GM18861 (cell line): ENCODE results near the gene MLYCD.

Experiments
- ATAC-seq: cut with Tn5 transposase; IDR thresholded peaks from one replicate; pipeline ENCODE4 v1.9.1; 2021; ENCODE audit not compliant: unreplicated experiment

The MLYCD gene

DNA sequence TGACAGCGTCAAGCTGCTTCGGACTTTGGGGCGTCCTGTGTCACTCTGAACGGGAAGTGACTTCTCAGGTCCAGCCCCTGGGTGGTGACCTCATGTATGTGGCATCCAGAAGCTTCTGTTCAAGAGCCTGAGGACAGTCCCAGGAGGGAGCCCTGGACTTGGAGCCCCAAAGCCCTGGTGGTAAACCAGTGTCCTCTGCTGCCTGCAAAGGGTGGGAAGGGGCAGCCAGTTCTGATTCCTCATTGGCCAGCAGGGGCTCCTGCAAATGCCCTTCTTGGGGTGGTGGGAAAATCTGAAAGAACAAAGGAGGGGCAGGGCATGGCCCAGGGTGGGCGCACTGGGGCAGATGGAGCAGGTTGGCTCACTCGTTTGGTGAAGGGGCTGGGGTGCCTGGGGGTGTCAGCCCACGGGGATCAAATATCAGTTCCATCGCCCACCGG, 55.7 kb downstream of the MLYCD start:
- no peak for ATAC-seq

DNA sequence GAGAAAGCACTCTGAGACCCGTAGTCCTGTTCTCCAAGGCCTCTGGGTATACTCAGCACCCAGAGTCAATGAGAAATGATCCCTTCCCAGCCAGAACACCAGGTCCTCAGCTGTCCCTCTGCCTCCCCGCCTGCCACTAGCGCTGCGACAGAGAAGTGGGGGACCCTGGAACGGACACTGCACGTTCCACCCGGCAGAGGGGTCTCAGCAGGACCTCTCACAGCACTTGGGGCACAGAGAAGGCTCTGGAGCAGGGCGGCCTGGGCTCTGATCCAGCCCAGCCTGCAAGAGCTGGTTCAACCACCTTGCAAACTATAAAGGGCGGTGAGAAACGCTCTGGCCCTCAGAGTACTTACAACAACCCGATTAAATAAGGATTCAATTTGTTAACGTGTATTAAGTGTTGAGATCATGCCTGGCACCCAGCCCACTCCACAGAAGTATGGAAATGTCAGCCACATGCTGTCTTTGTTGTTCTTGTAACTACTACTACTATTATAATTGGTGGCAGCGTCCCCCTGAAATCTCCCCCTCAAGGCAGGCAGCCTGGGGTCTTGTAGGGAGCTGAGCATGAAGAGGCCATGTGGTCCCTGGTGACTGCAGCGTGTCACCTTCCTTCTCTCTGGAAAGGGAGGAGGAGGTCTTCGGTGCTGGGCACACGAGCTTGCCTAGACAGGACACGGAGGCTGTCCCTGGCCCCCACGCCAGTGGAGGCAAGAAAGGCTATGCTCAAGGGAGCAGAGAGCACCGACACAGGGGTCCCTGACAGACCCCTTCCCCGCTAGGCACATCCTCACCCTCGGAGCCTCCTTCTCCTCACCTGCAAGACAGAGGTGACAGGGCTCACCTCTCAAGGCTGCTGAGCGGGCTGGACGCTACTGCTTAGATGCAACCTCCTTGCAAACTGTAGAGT, 56.6 kb downstream of the MLYCD start:
- ATAC-seq: no peak

DNA sequence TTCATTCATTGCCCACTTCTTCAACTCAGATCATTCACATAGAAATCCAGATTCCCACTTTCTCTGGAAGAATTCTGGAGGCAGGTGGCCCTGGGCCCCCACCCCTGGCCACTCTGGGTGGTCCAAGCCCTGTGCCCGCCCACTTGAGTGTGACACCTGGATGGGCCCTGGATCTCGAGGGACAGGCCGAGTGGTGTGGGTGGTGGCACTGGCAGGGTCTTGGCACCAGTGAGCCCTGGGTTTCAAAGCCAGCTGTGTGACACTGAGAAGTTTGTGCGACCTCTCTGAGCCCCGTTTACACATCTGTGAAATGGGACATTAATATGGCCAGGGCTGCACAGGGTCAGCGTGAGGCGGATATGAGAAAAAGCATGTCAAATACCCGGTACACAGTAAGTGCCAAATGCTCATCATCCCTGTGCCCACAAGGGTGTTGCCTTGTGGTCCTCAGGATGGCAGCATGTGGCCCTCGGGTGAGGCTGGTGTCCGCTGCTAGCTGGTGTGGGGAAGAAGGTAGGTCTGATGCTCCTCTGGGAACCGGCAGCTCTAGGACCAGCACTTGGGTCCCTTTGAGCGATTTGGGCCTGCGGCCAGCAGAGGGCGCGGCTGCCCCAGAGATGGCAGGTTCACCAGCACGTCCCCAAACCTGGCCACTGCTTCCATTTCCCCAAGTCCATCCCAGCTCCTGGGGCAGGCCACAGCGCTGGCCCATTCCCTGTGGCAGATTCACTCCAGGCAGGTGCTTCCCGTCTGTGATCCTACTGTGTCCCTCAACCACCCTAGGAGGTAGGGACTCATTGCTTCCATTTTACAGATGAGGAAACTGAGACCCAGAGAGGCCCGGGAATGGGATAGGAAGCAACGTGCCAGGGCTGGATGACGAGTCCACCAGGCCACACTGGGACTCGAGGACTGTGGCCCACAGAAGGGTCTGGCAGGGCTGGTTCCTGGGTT, 57.7 kb downstream of the MLYCD start:
- no peak for ATAC-seq

DNA sequence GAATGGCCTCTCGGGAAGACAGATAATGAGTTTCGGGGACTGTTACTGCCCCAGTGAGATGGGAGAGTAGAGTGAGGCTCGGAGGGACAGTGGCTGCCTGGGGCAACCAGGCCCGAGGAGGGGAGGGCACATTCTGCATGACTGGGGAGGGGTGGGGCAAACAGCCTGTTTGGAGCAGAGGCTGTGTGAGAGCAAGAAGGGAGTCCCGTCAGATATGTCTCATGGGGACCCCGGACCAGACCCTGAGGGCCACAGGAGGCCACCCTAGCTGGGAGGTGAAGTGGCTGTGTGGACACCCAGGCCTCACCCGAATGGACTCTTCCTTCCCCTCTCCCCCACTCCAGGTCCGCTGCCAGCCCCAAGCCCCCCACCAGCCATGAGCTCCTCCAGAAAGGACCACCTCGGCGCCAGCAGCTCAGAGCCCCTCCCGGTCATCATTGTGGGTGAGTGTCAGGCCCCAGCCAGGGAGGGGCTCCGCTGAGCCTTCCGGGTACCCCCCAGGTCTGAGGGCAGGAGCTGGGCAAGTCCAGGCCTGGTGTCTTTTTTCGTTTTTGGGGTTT, 58.5 kb downstream of the MLYCD start:
- ATAC-seq: no peak

DNA sequence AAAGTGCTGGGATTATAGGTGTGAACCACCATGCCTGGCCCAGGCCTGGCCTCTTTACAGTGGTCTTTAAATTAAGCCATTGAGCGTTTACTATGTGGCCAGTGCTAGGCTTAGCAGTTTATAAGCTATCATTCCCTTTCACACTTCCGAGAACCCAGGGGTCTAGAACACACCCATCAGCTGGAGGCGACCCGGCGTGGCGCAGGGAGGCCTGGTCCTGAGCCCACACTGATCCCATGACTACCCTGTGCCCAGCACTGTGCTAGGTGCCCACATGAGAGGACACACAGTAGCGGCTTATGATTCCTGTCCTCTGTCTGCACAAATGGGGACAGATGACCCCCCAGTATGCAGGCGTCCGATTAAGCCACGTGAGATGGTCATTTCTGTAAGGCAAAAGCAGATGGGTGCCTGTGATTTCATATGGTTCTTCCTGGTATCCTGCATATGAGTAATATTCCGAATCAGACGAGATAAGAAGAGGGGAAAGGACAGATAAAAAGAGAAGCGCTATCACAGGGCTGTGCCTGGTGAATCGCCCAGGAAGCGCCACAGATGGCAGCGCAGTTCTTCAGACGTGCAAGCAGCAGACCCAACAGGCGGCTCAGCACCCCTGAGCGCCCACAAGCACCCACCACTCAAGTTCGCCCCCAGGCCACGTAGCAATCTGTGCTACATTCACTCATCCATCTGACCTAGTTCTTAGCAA, 59.4 kb downstream of the MLYCD start:
- no peak for ATAC-seq

DNA sequence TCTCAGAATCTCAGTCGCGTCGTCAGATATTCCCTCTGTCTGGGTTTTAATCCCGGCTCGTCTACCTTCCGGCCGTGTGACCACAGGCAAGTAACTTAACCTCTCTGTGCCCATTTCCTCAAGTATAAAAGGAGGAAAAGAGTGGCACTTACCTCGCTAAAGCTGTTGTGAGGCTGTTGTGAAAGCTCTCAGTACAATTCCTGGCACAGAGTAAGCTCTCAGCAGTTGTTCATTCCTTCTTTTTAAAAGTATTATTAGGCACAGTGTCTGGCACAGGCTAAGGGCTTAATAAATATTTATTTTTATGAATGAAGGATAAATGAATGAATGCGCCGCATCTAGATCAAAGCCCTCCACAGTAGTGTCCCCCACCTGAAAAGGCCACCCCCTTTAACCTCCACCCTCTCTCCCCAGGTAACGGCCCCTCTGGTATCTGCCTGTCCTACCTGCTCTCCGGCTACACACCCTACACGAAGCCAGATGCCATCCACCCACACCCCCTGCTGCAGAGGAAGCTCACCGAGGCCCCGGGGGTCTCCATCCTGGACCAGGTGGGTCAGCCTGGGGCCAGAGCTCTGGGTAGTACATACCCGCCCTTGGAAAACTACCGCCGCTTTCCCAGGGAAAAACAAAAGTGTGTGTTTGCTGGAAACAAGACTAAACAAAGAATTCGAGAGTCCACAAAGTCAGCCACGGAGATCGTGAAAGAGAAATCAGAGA, 60.1 kb downstream of the MLYCD start:
- no peak for ATAC-seq

DNA sequence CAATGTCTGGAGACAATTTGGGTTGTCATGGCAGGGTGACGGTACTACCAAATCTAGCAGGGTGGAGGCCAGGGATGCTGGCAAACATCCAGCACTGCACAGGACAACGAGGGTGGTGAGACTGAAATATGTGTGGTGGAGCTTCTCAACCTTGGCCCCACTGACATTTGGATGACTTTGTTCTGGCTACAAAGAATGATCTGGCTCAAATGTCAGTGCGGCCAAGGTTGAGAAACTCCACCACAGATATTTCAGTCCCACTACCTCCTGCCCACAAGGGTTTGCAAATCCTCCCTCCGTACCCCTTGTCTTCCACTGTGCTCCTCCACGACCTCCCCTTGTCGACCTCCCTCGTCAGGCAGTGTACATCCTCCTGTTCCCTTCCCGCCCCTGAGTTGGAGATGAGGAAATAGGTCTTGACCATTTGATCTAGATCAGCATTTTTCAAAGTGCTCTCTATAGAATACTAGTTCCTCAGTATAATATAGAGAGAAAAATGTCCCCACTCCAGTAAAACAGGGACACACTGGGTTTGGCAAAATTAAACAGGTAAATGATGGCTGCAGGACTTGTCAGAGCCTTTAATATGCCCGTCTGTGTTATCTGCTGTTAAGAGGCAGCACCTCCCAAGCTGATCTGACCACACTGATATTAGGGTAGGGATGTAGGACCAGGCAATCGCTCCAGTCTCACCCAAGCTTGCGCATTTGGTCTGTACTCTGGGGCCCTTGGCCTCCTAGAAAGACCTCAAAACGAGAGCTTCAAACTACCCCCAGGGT, 60.9 kb downstream of the MLYCD start:
- no peak for ATAC-seq

DNA sequence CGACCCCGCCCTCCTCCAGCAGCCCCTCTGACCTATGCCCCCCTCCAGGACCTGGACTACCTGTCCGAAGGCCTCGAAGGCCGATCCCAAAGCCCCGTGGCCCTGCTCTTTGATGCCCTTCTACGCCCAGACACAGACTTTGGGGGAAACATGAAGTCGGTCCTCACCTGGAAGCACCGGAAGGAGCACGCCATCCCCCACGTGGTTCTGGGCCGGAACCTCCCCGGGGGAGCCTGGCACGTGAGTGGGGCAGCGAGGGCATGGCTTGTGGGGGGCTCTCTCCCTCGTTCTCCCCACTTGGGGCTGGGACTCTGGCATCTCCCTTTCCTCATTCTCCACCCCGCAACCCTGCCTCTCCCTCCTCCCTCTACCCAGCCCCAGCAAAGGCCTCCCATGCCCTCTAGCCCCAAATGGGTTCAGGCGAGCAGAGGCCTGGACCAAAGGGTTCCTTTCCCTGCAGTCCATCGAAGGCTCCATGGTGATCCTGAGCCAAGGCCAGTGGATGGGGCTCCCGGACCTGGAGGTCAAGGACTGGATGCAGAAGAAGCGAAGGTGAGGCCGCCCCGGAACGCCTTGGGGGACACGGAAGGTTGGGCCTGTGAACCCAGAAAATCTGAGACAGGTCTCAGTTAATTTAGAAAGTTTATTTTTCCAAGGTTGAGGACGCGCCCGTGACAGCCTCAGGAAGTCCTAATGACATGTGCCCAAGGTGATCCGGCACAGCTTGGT, 61.8 kb downstream of the MLYCD start:
- no peak for ATAC-seq

DNA sequence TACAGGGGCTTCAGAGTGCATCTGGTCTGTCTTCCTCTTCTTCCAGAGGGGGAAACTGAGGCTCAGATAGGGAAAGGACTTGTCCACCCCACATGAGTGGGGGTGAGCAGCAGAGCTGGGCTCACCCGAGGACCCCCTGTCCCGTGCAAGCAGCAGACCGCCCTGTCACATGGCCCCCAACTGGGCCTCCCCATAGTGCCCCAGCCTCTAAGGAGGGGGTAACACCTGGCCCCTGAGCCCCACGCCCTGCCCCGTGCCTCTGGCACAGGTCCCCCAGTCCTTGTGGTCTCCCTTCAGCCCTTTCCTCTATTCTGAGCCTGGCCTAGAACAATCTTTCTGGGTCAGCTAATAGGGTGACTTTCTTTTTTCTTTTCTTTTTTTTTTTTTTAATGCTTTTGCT, 62.7 kb downstream of the MLYCD start:
- no peak for ATAC-seq

DNA sequence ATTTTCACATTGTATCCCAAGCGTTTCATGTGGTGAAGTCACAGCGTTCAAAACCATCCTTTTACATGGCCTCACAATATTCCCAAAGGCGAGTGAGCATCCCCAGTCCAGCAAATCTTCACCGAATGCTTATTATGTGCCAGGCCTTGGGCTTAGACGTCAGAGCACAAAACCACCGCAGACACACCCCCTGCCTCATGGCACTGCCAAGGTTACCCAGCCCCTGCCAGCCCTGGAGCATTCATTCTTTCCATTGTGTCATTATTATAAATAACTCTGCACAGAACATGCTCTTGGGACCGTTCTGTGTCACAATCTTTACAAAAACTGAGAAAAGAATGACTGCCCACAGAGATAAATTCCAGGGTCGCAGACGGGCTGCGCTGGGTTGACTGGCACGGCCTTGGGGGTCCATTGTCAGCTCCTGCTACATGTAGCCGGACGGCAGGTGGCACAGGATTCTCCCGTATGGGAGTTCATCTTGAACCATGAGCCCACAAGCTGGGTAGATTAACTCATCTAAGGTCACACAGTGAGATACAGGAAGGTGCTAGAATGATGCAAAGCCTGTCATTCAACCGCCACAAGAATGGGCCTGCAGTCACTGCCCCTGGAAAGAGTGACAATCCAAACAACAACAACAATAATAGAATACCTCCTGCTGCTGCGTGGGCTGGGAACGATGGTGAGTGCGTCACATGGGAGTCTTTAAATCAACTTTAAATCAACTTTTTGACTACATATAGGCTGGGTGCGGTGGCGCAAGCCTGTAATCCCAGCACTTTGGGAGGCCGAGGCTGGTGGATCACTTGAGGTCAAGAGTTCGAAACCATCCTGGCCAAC, 64.6 kb downstream of the MLYCD start:
- ATAC-seq: no peak

DNA sequence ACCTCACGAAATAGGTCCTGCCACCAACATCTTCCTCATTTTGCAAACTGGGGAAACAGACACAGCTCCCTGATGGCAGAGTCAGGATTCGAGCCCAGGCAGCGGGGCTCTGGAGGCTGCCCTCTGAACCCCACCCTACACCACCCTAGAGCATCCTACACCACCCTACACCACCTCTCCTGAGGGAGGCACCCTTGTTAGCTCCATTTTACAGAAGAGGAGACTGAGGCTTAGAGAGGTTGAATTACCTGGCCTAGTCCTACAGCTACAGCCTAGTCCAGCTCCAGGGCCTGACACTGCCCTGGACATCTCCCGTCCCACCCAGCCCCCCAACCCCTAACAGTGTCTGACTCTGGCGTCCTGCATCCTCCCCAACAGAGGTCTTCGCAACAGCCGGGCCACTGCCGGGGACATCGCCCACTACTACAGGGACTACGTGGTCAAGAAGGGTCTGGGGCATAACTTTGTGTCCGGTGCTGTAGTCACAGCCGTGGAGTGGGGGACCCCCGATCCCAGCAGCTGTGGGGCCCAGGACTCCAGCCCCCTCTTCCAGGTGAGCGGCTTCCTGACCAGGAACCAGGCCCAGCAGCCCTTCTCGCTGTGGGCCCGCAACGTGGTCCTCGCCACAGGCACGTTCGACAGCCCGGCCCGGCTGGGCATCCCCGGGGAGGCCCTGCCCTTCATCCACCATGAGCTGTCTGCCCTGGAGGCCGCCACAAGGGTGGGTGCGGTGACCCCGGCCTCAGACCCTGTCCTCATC, 65.9 kb downstream of the MLYCD start:
- no peak for ATAC-seq

DNA sequence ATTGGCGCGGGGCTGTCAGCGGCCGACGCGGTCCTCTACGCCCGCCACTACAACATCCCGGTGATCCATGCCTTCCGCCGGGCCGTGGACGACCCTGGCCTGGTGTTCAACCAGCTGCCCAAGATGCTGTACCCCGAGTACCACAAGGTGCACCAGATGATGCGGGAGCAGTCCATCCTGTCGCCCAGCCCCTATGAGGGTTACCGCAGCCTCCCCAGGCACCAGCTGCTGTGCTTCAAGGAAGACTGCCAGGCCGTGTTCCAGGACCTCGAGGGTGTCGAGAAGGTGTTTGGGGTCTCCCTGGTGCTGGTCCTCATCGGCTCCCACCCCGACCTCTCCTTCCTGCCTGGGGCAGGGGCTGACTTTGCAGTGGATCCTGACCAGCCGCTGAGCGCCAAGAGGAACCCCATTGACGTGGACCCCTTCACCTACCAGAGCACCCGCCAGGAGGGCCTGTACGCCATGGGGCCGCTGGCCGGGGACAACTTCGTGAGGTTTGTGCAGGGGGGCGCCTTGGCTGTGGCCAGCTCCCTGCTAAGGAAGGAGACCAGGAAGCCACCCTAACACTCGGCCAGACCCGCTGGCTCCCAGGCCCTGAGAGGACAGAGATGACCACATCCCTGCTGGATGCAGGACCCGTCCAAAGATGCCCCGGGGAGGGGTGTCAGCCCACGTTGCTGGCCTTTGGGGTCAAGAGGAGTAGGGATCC, 66.7 kb downstream of the MLYCD start:
- ATAC-seq: no peak

DNA sequence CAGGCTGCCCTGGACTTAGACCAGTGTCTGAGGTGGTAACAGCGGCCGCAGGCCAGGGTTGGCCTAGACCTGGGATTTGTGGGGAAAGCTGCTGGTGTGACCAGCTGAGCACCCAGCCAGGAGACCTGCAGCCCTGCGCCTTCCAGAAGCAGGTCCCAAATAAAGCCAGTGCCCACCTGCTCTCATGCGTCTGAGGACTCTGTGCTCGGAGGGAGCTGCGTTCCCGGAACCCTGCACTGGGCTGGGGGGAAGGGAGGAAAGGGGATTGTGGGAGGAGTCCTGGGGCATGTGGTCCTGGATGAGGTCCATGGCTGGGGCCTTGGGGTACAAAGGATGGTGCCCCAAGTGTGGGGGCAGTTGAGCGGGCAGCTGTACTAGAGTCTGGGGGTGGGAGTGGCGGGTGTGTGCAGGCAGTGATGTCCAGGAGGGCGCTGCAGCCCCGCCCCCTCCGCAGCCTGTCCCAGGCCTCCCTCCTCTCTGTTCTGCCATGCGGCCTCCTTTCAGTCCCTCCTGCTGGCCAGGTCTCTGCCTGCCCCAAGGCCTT, 67.3 kb downstream of the MLYCD start:
- ATAC-seq: no peak

DNA sequence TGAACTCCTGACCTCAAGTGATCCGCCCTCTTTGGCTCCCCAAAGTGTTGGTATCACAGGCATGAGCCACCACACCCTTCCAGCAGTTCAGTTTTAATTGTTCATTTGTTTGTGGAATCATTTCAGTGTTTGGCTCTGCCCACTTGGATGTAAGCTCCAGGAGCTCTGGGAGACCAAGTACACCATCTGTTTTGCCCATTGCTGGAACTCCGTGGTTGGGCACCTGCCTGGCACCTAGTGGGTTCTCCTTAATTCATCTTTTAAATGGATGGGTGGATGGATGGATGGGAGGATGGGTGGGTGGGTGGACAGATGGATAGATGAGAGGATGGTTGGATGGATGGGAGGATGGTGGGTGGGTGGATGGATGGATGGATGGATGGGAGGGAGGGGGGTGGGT, 68.2 kb downstream of the MLYCD start:
- ATAC-seq: no peak

DNA sequence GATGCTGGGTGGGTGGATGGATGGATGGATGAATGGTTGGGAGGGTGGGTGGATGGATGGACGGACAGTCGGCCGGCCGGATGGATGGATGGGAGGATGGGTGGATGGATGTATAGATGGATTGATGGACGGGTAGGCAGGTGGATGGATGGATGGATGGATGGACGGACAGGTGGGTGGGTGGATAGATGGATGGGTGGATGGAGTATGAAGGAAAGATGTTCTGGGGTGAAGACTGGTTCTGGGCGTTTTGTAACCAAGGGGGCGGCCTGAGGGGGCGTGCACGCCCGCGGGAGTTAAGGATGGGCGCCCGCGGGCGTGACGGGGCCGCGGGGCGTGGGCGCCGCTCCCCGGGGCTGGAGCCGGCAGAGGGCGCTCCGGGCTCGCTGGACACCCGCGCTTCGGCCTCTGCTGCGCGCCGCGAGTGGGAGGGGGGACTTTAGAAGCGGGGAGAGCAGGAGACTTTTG, 69.0 kb downstream of the MLYCD start, which contains the start of gene NECAB2:
Gene NECAB2 (plus strand): TSS at position 407 of the 468 bp plus-strand sequence. CDS start 405 bp downstream, outside the sequence.
- no peak for ATAC-seq

DNA sequence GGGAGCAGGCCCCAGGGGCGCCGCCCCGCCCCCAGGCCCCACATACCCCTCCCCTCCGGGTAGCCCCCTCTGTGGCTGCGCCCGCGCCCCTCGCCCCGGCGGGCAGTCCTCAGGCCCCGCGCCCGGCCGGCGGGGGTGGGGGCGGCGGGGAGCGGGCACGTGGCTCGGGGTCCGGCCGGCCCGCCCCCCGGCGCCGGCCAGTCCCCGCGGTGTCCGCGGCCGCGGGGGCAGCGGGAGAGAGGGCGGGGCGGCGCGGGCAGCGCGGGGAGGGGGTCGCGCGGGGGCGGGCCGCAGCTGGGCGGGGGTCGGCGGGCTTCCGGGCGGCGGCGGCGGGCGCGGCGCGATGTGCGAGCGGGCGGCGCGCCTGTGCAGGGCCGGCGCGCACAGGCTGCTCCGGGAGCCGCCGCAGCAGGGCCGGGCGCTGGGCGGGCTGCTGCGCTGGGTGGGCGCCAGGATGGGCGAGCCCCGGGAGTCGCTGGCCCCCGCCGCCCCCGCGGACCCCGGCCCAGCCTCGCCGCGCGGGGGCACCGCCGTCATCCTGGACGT, 69.5 kb downstream of the MLYCD start:
- no peak for ATAC-seq
